RWPE2 (cell line): ENCODE results near the gene MAP3K5.

Source experiments
- ATAC-seq: fragments of 200-7000 bp; cut with Tn5 transposase; 3 replicates; pipeline ENCODE4 v1.9.1; 2021; ENCODE audit warnings: low read depth
- DNase-seq: peaks from one replicate; pipeline ENCODE4 v3.0.0-alpha.2; 2020; ENCODE audit warnings: low spot score
- H3K27ac ChIP-seq: fragments of 450-650 bp; 2 replicates; pipeline ENCODE4 v1.5.1; 2017; ENCODE audit warnings: mild to moderate bottlenecking; ENCODE audit not compliant: poor library complexity, severe bottlenecking
- H3K27me3 ChIP-seq: fragments of 250-450 bp; sonication (Bioruptor Pico); 2 replicates; pipeline ENCODE4 v1.5.1; 2021; ENCODE audit warnings: mild to moderate bottlenecking, moderate library complexity; ENCODE audit not compliant: insufficient read depth, poor library complexity, severe bottlenecking
- H3K36me3 ChIP-seq: fragments of 250-450 bp; sonication (Bioruptor Pico); 2 replicates; pipeline ENCODE4 v1.5.1; 2020; ENCODE audit warnings: low read depth, mild to moderate bottlenecking, moderate library complexity
- H3K4me1 ChIP-seq: fragments of 250-450 bp; sonication (Bioruptor Pico); 2 replicates; pipeline ENCODE4 v1.5.1; 2021; ENCODE audit warnings: mild to moderate bottlenecking, moderate library complexity; ENCODE audit not compliant: insufficient read depth, poor library complexity, severe bottlenecking
- H3K4me3 ChIP-seq: fragments of 250-450 bp; sonication (Bioruptor Pico); 2 replicates; pipeline ENCODE4 v1.5.1; 2021; ENCODE audit warnings: mild to moderate bottlenecking, moderate library complexity; ENCODE audit not compliant: severe bottlenecking
- H3K9me3 ChIP-seq: fragments of 250-450 bp; sonication (Bioruptor Pico); 2 replicates; pipeline ENCODE4 v1.5.1; 2021; ENCODE audit warnings: mild to moderate bottlenecking, moderate library complexity; ENCODE audit not compliant: severe bottlenecking
- TF ChIP-seq, protein P1 (sequence below): fragments of 450-650 bp; IDR thresholded peaks from one replicate; pipeline ENCODE4 v1.5.1; 2017; ENCODE audit warnings: mild to moderate bottlenecking, moderate library complexity; ENCODE audit not compliant: poor library complexity, severe bottlenecking

MAP3K5 gene

DNA sequence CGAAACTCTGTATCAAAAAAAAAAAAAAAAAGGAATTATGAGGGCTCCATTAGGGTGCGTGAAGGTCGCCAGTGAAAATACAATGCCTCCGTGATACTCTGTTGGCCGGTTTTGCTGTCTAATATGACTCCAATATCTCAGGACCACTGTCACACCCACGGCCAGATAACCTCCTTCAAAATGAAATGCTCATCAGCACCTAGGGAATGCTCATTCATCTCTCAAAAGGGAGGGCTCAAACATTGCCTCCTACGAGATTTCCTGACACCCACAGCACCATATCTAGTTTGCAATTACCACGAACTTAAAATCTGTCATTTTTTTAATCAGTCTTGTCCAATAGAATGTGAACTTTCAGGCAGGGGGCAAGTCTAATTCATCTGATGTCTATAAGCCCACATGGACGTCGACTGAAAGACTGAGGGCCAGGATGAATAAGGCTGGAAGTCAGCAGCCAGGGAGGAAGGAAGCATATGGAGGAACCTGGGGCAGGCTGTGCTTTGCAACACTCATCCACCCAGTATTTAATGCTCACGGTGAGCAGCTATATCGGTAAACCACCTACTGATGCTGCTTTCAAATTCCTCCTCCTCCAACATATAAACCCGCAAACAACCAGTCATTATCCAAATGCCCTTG is 42.8 kb downstream of the MAP3K5 start:
- H3K27ac ChIP-seq: no peak overlapping the region

DNA sequence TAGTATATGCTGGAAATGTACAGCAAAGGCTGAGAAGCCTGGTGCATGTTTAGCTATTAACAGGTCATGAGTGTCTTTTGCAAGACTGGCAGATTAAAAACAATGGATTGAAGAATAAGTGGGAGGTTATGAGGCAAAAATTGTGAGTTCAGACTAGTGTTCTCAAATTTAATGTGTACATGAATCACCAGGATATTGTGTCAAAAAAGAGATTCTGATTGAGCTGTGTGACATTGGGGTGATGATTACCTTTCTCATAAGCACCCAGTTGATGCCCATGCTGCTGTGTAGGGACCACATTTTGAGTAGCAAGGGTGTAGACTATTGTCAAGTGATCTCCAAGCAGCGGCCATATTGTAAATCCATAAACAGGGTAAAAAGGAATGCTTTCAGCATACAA is 44.8 kb downstream of the MAP3K5 start:
- TF ChIP-seq, protein P1, sequence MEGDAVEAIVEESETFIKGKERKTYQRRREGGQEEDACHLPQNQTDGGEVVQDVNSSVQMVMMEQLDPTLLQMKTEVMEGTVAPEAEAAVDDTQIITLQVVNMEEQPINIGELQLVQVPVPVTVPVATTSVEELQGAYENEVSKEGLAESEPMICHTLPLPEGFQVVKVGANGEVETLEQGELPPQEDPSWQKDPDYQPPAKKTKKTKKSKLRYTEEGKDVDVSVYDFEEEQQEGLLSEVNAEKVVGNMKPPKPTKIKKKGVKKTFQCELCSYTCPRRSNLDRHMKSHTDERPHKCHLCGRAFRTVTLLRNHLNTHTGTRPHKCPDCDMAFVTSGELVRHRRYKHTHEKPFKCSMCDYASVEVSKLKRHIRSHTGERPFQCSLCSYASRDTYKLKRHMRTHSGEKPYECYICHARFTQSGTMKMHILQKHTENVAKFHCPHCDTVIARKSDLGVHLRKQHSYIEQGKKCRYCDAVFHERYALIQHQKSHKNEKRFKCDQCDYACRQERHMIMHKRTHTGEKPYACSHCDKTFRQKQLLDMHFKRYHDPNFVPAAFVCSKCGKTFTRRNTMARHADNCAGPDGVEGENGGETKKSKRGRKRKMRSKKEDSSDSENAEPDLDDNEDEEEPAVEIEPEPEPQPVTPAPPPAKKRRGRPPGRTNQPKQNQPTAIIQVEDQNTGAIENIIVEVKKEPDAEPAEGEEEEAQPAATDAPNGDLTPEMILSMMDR: no peak
- Histone ChIP-seq H3K36me3 (no peaks in the 10 kb centered on the region), H3K27ac (no peak overlapping the region), H3K4me3 (no peak overlapping the region), H3K4me1 (no peaks in the 10 kb centered on the region), H3K9me3 (no peaks in the 10 kb centered on the region), H3K27me3 (no peaks in the 10 kb centered on the region)
- no peak for DNase-seq
- no peak for ATAC-seq

More for the DNA sequence above, 42.8 kb downstream of the MAP3K5 start:
- ATAC-seq (no peak), DNase-seq (no peak)
- Histone ChIP-seq H3K4me1 (no peaks in the 10 kb centered on the region), H3K36me3 (no peaks in the 10 kb centered on the region), H3K9me3 (no peaks in the 10 kb centered on the region), H3K27me3 (no peaks in the 10 kb centered on the region), H3K4me3 (no peak overlapping the region)
- TF ChIP-seq, protein P1: no peak

DNA sequence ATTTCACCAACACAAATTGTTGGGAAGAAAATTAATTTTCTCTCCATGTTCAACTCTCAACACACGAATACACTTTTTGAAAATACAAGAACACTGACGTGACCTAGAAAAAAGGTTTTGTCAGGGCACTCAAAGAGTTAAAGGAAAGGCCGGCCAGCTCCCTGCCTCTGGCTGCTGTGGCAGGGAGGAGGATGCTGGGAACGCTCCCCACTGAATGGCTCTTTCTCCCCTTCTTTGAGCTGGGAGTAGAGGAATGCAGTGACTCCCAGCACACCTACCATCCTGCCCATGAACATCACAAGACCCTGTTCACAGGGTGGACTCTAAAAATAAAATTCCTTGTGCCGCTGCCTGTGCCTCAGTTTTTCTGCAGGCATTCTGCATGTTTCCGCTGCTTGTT is 47.0 kb downstream of the MAP3K5 start:
- TF ChIP-seq, protein P1: no peak
- ATAC-seq (no peak), DNase-seq (no peak)
- Histone ChIP-seq H3K4me1 (peaks cover 8% of the 10 kb centered on the region), H3K27me3 (no peaks in the 10 kb centered on the region), H3K27ac (no peak overlapping the region), H3K9me3 (no peaks in the 10 kb centered on the region), H3K36me3 (no peaks in the 10 kb centered on the region), H3K4me3 (no peak overlapping the region)

DNA sequence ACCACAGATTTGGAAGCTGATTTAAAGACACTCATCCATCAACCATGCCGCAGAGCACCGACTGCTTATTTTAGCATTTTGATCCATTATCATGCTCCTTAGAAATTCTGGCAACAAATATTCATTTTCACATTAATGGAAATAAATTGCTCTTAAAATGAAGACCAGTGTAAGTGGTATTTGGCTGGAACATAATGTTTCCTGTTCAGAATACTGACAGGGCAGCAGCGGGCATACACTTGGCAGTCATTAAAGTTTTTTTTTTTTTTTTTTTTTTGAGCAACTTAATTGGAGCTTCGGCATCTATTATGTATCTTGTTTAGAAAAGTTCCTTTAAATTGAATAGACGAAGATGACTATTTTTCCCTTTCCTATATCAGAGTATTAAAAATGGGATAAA is 47.4 kb downstream of the MAP3K5 start:
- ATAC-seq (no peak), DNase-seq (no peak)
- Histone ChIP-seq H3K27ac (no peak overlapping the region), H3K27me3 (no peaks in the 10 kb centered on the region), H3K36me3 (no peaks in the 10 kb centered on the region), H3K9me3 (no peaks in the 10 kb centered on the region), H3K4me1 (peaks cover 12% of the 10 kb centered on the region), H3K4me3 (no peak overlapping the region)
- TF ChIP-seq, protein P1: no peak

DNA sequence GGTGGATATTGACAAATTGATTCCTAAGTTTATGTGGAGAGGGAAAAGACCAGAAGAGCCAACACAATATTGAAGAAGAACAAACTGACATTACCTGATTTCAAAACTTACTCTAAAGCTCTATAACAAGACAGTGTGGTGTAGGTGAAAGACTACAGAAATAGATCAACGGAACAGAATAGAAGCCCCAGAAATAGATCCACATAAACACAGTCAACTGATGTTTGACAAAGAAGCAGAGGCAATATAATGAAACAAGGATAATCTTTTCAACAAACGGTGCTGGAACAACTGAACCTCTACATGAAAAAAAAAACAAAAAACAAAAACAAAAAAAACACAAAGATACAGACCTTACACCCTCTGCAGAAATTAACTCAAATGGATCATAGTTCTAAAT is 50.2 kb downstream of the MAP3K5 start:
- no peak overlapping the region for H3K4me3 ChIP-seq
- peaks cover 13% of the 10 kb centered on the region for H3K4me1 ChIP-seq
- no peak overlapping the region for H3K27ac ChIP-seq
- TF ChIP-seq, protein P1: no peak
- H3K36me3 ChIP-seq: no peaks in the 10 kb centered on the region
- no peaks in the 10 kb centered on the region for H3K27me3 ChIP-seq
- DNase-seq (no peak), ATAC-seq (no peak)
- H3K9me3 ChIP-seq: no peaks in the 10 kb centered on the region
